Motor neuron (in vitro differentiated cells): ENCODE results near the gene IFT27. TPM values are rescaled to one million over a fixed set of nuclear protein-coding genes. Genes with fewer than 3 reads are reported as not detected.

Experiments
- ATAC-seq, 8 experiments: fragments of 200-7000 bp; cut with Tn5 transposase; replicated peaks in 6 of 8; 2 replicates each; pipeline ENCODE4 v1.8.0; 2021; ENCODE audit warnings: mild to moderate bottlenecking in 8 of 8, moderate library complexity in 8 of 8
- H3K27ac ChIP-seq, 2 donors: fragments of 250-450 bp; sonication (Bioruptor Pico); 2 replicates each; pipeline ENCODE4 v1.9.0; 2021; ENCODE audit warnings: antibody characterized with exemption in 2 of 2, mild to moderate bottlenecking in 2 of 2, moderate library complexity in 1 of 2
- H3K4me1 ChIP-seq, 2 donors: fragments of 250-450 bp; sonication (Bioruptor Pico); replicated peaks in 1 of 2; 2 replicates each; pipeline ENCODE4 v1.6.1; 2021; ENCODE audit warnings: antibody characterized with exemption in 2 of 2, mild to moderate bottlenecking in 2 of 2, moderate library complexity in 1 of 2
- H3K4me3 ChIP-seq, 5 donors: fragments of 250-450 bp; sonication (Bioruptor Pico); 2 replicates each; pipeline ENCODE4 v1.9.0; 2021; ENCODE audit warnings: antibody characterized with exemption in 5 of 5, mild to moderate bottlenecking in 5 of 5, moderate library complexity in 4 of 5
- WGBS, 10 experiments: fragments of 450-650 bp; shearing (Covaris generic); methylation state at CpG; one replicate each; pipeline ENCODE4 v1.0.0; 2022; 5-methylcytosine and 5-hydroxymethylcytosine counted together
- in situ Hi-C, 9 experiments: fragments of 400-800 bp; cut with MboI; loops; one replicate each; pipeline ENCODE4 v1.15.0; 2021; ENCODE audit warnings: low sequenced_read_pairs in 9 of 9, low pct_unique_long_range_greater_than_20kb in 2 of 9; ENCODE audit not compliant: unreplicated experiment in 9 of 9
- total RNA-seq, 8 experiments: library from RNA; unstranded; fragments of 300-600 nt; gene quantifications; 2 replicates each; pipeline versions ENCODE4 v1.2.3 to v1.2.4, GENCODE V29; 2022

Gene IFT27
- total RNA-seq, 8 experiments from 2014 or later: 21.1 to 100 (median 55.7) TPM

DNA sequence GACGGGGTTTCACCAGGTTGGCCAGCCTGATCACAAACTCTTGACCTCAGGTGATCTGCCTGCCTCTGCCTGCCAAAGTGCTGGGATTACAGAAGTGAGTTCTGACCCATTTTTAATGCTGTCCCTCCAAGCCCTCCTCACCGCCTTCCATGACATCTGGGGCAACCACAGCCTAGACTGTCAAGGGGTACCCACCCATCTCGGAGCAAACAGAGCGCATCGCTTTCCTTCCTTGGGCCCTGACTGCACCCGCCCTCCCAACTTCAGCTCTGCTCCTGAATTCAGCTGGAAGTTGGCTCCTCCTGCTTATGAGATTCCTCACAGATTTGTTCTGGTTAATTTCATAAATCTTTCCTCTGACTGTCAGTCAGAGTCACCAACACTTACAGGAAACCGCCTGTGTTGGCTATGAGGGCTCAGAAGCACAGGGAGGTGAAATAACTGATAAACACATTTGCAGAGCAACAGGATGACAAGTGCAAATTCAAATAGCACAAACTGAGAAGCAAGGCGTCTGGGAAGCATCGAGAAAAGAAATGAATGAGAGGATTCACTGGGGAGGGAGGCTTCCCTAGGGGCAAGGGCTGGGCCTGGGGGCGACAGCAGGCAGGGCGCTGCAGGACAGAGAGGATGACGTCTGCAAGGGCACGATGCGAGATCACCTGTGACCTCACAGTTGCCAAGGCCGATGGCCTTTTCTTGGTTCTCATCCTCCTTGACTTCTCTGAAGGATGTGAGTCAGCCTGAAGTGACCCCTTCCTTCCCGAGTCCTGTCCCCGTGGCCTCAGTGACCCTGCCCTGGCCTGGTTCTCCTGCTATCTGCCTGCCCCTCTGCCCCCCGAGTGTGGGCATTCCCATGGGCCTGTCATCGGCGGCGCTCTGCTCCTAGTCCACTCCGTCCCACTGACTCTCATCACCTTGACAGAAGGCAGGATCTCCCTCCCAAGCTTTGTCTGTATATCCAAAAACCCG lies 6.1 kb downstream of the IFT27 start:
- no peak overlapping the region for H3K4me3 ChIP-seq
- peaks cover 0 to 2% of the 10 kb centered on the region in 2 donors for H3K4me1 ChIP-seq
- no peak overlapping the region for H3K27ac ChIP-seq
- 46 to 100% (median 80%) methylated on average over 1 to 12 of the region's 23 CpGs; no CpG with 5 or more reads in 1 of the 10 experiments for WGBS, 10 experiments
- ATAC-seq: peak in 2 of 8 experiments; percentile 6 to 26
- in situ Hi-C loops: loop anchor here in 3 of 9 experiments (10.0 to 25.0 kb wide), 2 partner anchors 225 to 233 kb away; partner anchors contain the start of gene EIF3D (in 2 of the 3)

- no peak overlapping the region for H3K27ac ChIP-seq
- WGBS, 10 experiments: 67 to 96% (median 83%) methylated on average over 3 to 13 of the region's 13 CpGs; no CpG with 5 or more reads in 1 of the 10 experiments
- in situ Hi-C loops: loop anchor here in 3 of 9 experiments (10.0 to 25.0 kb wide), 2 partner anchors 224 to 231 kb away; partner anchors contain the start of gene EIF3D (in 2 of the 3)
- no peak overlapping the region for H3K4me3 ChIP-seq
- H3K4me1 ChIP-seq: no peaks in the 10 kb centered on the region
- no peak for ATAC-seq
These were observed 7.3 kb downstream of the IFT27 start for GRCh38 chr22:36768616-36769015.

DNA sequence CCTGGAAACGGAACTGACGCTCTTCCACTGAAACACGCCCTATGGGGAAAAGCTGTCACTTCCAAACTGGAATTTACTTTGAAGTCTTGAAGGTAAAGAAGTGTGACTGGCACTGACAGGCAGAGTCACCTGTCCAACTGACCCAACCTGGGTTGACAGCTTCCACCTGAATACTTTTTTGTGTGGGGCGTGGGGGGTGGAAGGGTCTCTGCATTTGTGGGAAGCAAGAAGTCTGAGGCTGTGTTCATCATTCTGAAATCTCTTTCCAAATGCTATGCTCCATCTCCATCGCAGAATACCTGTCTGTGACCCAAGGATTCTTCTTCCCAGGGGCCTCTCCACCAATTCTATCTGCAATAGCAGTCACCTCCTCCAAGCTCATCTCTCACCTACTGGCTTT lies 7.8 kb downstream of the IFT27 start:
- WGBS, 10 experiments: 69 to 100% (median 100%) methylated on average over 1 to 3 of the region's 5 CpGs; no CpG with 5 or more reads in 1 of the 10 experiments
- Histone ChIP-seq H3K4me1 (no peaks in the 10 kb centered on the region), H3K4me3 (no peak overlapping the region), H3K27ac (no peak overlapping the region)
- in situ Hi-C loops: loop anchor here in 3 of 9 experiments (10.0 to 25.0 kb wide), 2 partner anchors 223 to 231 kb away; partner anchors contain the start of gene EIF3D (in 2 of the 3)
- ATAC-seq: no peak

DNA sequence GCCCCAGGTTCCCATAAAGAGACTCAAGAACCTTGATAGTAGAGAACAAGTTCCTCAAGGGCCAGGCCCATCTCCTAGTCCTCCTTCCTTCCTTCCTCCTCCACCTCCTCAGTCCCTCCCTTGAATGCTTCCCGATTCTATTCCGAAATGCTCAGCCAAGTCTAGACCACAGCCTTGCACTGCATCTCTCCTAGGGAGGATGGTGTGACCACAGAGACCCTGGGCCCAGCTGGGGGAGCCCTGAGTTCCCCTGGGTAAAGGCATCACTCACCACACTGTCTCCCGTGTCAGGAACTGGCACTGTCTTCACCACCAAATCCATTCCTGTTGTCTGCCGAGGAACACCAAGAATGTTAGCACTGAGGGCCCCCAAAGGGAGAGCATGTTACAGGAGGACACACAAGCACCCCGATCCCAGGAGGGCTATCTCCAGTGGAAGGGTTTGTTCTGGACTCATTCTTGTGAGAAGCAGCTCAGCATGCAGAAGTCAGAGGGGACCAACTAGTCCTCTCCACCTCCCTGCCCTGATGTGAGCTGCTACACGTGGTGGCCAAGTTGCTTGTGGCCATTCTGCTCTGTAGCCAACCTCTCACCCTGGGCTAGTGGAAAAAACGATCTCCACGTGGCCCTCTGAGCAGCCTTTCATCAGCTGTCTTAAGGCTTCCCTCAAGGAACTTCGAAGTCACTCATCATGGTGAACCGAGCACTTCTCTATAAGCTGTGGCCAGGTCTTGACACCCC lies 8.7 kb downstream of the IFT27 start:
- no peak for ATAC-seq
- 79 to 100% (median 92%) methylated on average over 1 to 6 of the region's 10 CpGs; no CpG with 5 or more reads in 2 of the 10 experiments for WGBS, 10 experiments
- Histone ChIP-seq H3K4me3 (no peak overlapping the region), H3K4me1 (no peaks in the 10 kb centered on the region), H3K27ac (no peak overlapping the region)
- in situ Hi-C loops: loop anchor here in 3 of 9 experiments (10.0 to 25.0 kb wide), 2 partner anchors 222 to 230 kb away; partner anchors contain the start of gene EIF3D (in 2 of the 3)

- ATAC-seq: peak in 1 of 8 experiments; percentile 23
- WGBS, 10 experiments: 25 to 100% (median 71%) methylated on average over 1 to 10 of the region's 11 CpGs; no CpG with 5 or more reads in 1 of the 10 experiments
- no peaks in the 10 kb centered on the region for H3K4me1 ChIP-seq
- in situ Hi-C loops: loop anchor here in 3 of 9 experiments (10.0 to 25.0 kb wide), 2 partner anchors 221 to 229 kb away; partner anchors contain the start of gene EIF3D (in 2 of the 3)
- no peak overlapping the region for H3K4me3 ChIP-seq
- H3K27ac ChIP-seq: no peak overlapping the region
These were observed 9.9 kb downstream of the IFT27 start for GRCh38 chr22:36765943-36766450.

- no peak for ATAC-seq
- 60 to 91% (median 80%) methylated on average over 1 to 8 of the region's 17 CpGs; no CpG with 5 or more reads in 5 of the 10 experiments for WGBS, 10 experiments
- H3K4me1 ChIP-seq: no peaks in the 10 kb centered on the region
- H3K4me3 ChIP-seq: no peak overlapping the region
- no peak overlapping the region for H3K27ac ChIP-seq
- in situ Hi-C loops: loop anchor here in 3 of 9 experiments (10.0 to 25.0 kb wide), 2 partner anchors 221 to 228 kb away; partner anchors contain the start of gene EIF3D (in 2 of the 3)
These were observed 10.6 kb downstream of the IFT27 start for GRCh38 chr22:36765131-36765942.

- 67 to 100% (median 80%) methylated on average over 1 to 2 of the region's 6 CpGs; no CpG with 5 or more reads in 5 of the 10 experiments for WGBS, 10 experiments
- Histone ChIP-seq H3K4me1 (no peaks in the 10 kb centered on the region), H3K4me3 (no peak overlapping the region), H3K27ac (no peak overlapping the region)
- ATAC-seq: no peak
- in situ Hi-C loops: loop anchor here in 3 of 9 experiments (10.0 to 25.0 kb wide), 2 partner anchors 220 to 227 kb away; partner anchors contain the start of gene EIF3D (in 2 of the 3)
These were observed 11.3 kb downstream of the IFT27 start for GRCh38 chr22:36764641-36765040.

DNA sequence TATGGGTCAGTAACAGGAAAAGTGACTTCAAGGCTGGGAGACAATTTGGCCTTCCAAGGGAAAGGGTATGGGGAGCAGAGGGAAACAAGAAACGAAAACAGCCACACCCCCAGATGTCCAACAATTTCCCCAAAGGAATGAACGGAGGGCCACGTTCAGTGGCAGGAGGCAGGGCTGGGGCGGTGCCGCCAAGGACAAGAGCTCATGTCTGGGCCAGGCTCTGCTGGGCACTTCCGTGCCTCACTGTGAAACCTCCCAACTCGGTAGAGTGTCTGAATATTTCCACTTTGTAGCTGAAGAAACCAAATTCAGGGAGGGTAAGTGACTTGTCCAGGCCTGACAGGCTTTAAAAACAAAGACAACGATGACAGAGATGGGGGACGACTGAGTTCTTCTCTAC lies 11.9 kb downstream of the IFT27 start:
- ATAC-seq: no peak
- WGBS, 10 experiments: 20 to 100% (median 87%) methylated on average over 1 to 8 of the region's 9 CpGs; no CpG with 5 or more reads in 2 of the 10 experiments
- in situ Hi-C loops: loop anchor here in 3 of 9 experiments (10.0 to 25.0 kb wide), 2 partner anchors 219 to 227 kb away; partner anchors contain the start of gene EIF3D (in 2 of the 3)
- Histone ChIP-seq H3K4me3 (no peak overlapping the region), H3K27ac (no peak overlapping the region), H3K4me1 (no peaks in the 10 kb centered on the region)

- Histone ChIP-seq H3K27ac (no peak overlapping the region), H3K4me1 (no peaks in the 10 kb centered on the region), H3K4me3 (no peak overlapping the region)
- in situ Hi-C loops: loop anchor here in 3 of 9 experiments (10.0 to 25.0 kb wide), 2 partner anchors 219 to 226 kb away; partner anchors contain the start of gene EIF3D (in 2 of the 3)
- 0 to 100% (median 94%) methylated on average over 1 to 3 of the region's 8 CpGs; no CpG with 5 or more reads in 5 of the 10 experiments for WGBS, 10 experiments
- ATAC-seq: no peak
These were observed 12.3 kb downstream of the IFT27 start for GRCh38 chr22:36763576-36763975.

GRCh38 chr22:36762687-36763260 lies 13.1 kb downstream of the IFT27 start:
- no peak overlapping the region for H3K4me3 ChIP-seq
- 61 to 92% (median 87%) methylated on average over 1 to 12 of the region's 17 CpGs; no CpG with 5 or more reads in 3 of the 10 experiments for WGBS, 10 experiments
- no peak overlapping the region for H3K27ac ChIP-seq
- no peak for ATAC-seq
- no peaks in the 10 kb centered on the region for H3K4me1 ChIP-seq
- in situ Hi-C loops: loop anchor here in 3 of 9 experiments (10.0 to 25.0 kb wide), 2 partner anchors 218 to 225 kb away; partner anchors contain the start of gene EIF3D (in 2 of the 3)
